Urinary bladder (tissue), 4 donors: ENCODE data around the gene MACROD2. TPM values are rescaled to one million over a fixed set of nuclear protein-coding genes. Genes with fewer than 3 reads are reported as not detected.
A peak's percentile ranks its signal among the peaks of the same experiment; 100 is the strongest.
"Not testable (repeated sequence)": the region's sequence is repeated elsewhere in the genome, so short reads cannot be mapped to it uniquely, and the experiment has no call there.

Experiments
- DNase-seq: peaks from one replicate; pipeline ENCODE4 v3.0.0-alpha.2; 2015; ENCODE audit errors: extremely low spot score
- H3K27ac ChIP-seq: one replicate; pipeline ENCODE4 v1.5.1; 2013; ENCODE audit warnings: low read depth, mild to moderate bottlenecking, moderate library complexity
- H3K36me3 ChIP-seq: one replicate; pipeline ENCODE4 v1.6.1; 2013; ENCODE audit warnings: mild to moderate bottlenecking, moderate library complexity; ENCODE audit not compliant: insufficient read depth
- H3K4me1 ChIP-seq: one replicate; pipeline ENCODE4 v1.6.1; 2013; ENCODE audit warnings: mild to moderate bottlenecking, moderate library complexity; ENCODE audit not compliant: insufficient read depth
- H3K4me3 ChIP-seq: one replicate; pipeline ENCODE4 v1.5.1; 2013; ENCODE audit warnings: low read depth, low read length
- WGBS: extraction: QIAGEN DNeasy Blood & Tissue Kit; methylation state at CpG from one replicate; pipeline ENCODE4 v1.1.7; 2013; 5-methylcytosine and 5-hydroxymethylcytosine counted together
- polyA plus RNA-seq: library from polyadenylated mRNA; stranded (reverse); fragments of 200-250 nt; gene quantifications from one replicate; pipeline ENCODE4 v1.2.3, GENCODE V29; 2013
- total RNA-seq: library from RNA; depleted of rRNA; stranded (reverse); fragments of >200 nt; gene quantifications from one replicate; pipeline ENCODE4 v1.2.3, GENCODE V29; 2014
- donor health status: healthy with polysubstance abuse.
- donor health status: healthy.

Gene MACROD2
- total and polyA plus RNA-seq, 2 donors = 3.0 to 28.2 TPM

- not testable (repeated sequence) for H3K4me3 ChIP-seq, H3K27ac ChIP-seq, H3K36me3 ChIP-seq, H3K4me1 ChIP-seq, DNase-seq
- WGBS = 93% methylated on average over 3 of the region's 3 CpGs
Observed at GRCh38 chr20:14981486-14981885, 986.2 kb downstream of the MACROD2 start.

GRCh38 chr20:14982324-14982723 is 987.0 kb downstream of the MACROD2 start:
- not testable (repeated sequence) for H3K4me3 ChIP-seq, H3K4me1 ChIP-seq, DNase-seq, H3K27ac ChIP-seq, H3K36me3 ChIP-seq
- 98% methylated on average over 1 of the region's 1 CpG for WGBS

- no peaks in the 10 kb centered on the region for H3K4me1 ChIP-seq
- H3K36me3 ChIP-seq = no peaks in the 10 kb centered on the region
- WGBS = 88% methylated on average over 3 of the region's 3 CpGs
- H3K4me3 ChIP-seq = no peak overlapping the region
- no peak overlapping the region for H3K27ac ChIP-seq
- DNase-seq = no peak
Observed at GRCh38 chr20:14984305-14984704, 989.0 kb downstream of the MACROD2 start.

DNA sequence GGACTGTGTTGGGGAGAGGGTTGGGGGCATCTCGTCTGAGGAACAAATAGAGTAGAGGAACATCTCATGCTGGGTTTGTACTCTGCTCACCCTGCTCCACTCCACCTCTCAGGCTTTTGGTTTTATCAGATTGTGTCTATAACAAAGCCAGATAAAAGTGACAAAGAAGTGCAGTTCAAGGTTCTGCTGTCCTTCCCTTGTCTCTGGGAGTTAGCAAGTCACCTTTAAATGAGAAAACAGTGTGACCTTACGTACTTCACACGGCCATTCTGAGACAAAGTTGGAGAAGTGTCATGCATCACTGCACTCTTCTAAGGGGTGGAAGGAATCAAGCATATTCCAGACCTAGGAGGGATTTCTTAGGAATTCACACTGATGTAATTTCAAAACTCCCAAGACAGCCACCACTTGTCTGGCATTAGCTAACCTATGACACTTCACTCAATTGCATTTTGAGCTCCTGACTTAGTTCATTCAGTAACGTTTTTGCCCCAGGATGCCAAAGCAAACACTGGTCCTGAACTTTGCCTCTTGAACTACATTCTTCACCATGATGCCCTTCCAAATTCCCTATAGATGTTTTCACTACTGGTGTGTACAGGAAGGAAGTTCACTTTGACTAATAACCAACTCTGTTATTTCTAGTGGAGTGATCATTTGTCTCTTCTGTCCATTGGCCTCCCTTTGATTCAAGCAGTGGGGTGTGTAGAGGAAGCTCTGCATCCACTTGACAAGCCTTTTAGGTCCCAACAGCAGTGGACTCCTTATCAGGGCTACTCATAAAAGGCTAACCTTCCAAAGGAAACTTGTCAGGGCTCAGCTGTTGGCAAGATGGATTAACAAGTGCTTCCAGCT is 989.7 kb downstream of the MACROD2 start:
- no peak overlapping the region for H3K27ac ChIP-seq

DNA sequence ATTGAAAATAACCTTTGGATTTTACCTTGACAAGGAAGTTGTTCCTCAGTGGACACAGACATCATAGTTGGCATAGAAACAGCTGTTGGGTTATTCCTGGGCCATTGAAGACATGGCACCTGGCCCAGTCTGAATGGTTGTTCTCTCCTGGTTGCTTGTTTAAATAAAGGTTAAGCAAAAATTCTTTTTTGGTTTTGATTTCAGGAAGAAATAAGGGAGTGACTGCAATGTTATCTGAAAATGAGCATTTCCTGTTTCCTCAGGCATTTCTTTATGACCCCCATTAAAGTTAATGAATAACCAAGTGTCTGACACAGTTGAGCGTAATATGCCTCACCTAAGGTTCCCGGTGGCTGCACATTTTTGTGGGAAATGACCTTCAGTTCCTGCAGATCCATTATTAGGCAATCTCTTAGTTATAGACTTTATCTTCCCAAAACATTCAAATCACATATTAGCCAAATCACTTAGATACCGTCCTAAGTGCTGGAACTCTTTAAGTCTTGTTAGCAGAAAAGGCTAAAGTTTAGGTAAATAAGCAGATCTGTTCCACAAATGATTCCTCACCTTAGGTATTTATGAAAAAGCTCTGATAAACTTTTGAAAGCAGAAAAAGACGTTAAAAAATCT is 990.8 kb downstream of the MACROD2 start:
- no peaks in the 10 kb centered on the region for H3K36me3 ChIP-seq
- H3K4me3 ChIP-seq = no peak overlapping the region
- 43% methylated on average over 4 of the region's 4 CpGs for WGBS
- H3K4me1 ChIP-seq = no peaks in the 10 kb centered on the region
- no peak overlapping the region for H3K27ac ChIP-seq
- DNase-seq = peak; percentile 59

More for the DNA sequence above, 989.7 kb downstream of the MACROD2 start:
- Histone ChIP-seq H3K4me1 (no peaks in the 10 kb centered on the region), H3K4me3 (no peak overlapping the region), H3K36me3 (no peaks in the 10 kb centered on the region)
- 79% methylated on average over 4 of the region's 4 CpGs for WGBS
- no peak for DNase-seq

DNA sequence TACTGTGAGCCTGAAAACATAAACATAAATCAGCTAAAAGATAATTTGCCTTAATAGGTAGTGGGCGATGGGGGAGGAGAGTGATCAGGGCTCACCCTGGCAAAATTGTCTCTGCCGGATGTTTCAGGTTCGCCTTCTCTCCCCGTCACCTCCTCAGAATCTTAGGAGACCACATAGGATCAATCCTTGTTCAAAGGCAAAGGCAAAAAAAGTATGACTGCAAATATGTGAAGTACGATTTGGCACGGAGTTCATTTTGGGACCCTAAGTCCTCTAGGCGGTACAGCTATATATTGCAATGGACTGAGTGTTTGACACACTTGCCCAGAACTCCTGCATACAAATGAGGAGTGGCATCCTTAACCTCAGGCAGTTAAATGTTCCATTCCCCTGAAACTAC is 991.3 kb downstream of the MACROD2 start:
- Histone ChIP-seq H3K27ac (no peak overlapping the region), H3K36me3 (no peaks in the 10 kb centered on the region), H3K4me1 (no peaks in the 10 kb centered on the region), H3K4me3 (no peak overlapping the region)
- no peak for DNase-seq
- WGBS = 85% methylated on average over 7 of the region's 7 CpGs

GRCh38 chr20:14989535-14990290 is 994.4 kb downstream of the MACROD2 start:
- no peak for DNase-seq
- WGBS = 84% methylated on average over 8 of the region's 8 CpGs

DNA sequence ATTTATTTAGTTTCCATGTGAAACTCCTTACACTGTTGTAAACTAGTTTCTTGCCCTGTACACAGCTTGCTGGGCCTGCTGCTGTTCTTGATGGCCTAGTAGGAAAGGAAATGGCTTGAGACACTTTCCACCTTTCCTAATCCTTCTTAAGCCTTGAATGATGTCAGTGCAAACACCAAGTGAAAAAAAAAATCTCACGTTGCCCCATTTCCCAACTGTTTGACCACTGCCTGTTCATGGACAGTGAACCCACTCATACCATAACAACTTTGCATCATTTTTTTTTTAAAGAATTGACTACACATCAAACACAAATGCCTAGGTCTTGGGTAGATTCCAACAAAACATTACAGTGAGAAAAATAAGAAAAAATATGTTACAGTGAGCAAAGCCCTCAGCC is 995.7 kb downstream of the MACROD2 start:
- H3K36me3 ChIP-seq = no peaks in the 10 kb centered on the region
- no peak overlapping the region for H3K27ac ChIP-seq

More at GRCh38 chr20:14989535-14990290, 994.4 kb downstream of the MACROD2 start:
- Histone ChIP-seq H3K36me3 (no peaks in the 10 kb centered on the region), H3K4me1 (no peaks in the 10 kb centered on the region), H3K4me3 (no peak overlapping the region), H3K27ac (no peak overlapping the region)

DNA sequence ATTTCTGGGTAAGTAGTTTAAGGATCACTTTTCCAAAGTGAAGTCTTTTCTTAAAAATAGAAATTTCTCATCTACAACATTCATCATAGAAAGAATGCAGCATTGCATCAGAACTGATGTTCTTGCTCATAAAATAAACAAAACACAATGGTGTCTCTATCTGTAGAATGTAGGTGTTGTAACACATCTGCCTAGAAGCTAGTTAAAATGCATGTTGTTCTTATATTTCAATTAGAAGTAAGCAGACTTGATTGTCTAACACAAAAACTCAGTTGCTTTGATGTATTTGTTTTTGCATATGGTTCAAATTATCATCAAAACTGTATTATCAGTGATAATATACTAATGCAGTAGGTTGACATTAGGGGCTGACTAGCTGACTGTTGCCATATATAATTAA is 996.8 kb downstream of the MACROD2 start:
- Histone ChIP-seq H3K4me1 (no peaks in the 10 kb centered on the region), H3K36me3 (no peaks in the 10 kb centered on the region), H3K27ac (no peak overlapping the region), H3K4me3 (no peak overlapping the region)
- DNase-seq = no peak

More for the DNA sequence above, 995.7 kb downstream of the MACROD2 start:
- WGBS = 79% methylated on average over 1 of the region's 1 CpG
- Histone ChIP-seq H3K4me3 (no peak overlapping the region), H3K4me1 (no peaks in the 10 kb centered on the region)
- no peak for DNase-seq

DNA sequence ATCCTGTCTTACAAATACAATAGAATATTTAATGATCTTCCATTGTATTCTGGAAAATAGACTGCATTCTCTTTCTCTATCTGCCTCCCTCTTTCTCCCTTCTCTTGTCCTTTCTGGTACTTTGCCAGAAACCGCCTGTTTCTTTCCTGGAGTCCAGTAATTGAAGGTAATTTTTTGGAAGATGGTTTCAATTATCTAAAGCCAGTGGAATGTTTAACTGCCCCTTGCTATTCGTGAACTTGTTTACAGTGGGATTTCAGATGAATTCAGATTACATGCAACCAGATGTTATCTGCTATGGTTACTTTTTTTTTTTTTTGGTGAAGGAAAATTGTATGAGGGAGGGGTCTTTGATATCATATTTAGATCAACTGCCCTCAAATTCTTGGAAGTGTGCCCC is 997.6 kb downstream of the MACROD2 start:
- H3K27ac ChIP-seq = no peak overlapping the region
- no peaks in the 10 kb centered on the region for H3K36me3 ChIP-seq
- no peak overlapping the region for H3K4me3 ChIP-seq
- H3K4me1 ChIP-seq = no peaks in the 10 kb centered on the region
- no peak for DNase-seq
- 23% methylated on average over 2 of the region's 2 CpGs for WGBS

- Histone ChIP-seq H3K36me3 (no peaks in the 10 kb centered on the region), H3K4me3 (no peak overlapping the region), H3K27ac (no peak overlapping the region), H3K4me1 (no peaks in the 10 kb centered on the region)
- DNase-seq = no peak
- WGBS = 89% methylated on average over 2 of the region's 2 CpGs
Observed at GRCh38 chr20:14996883-14997672, 1001.8 kb downstream of the MACROD2 start.

- H3K4me1 ChIP-seq = no peaks in the 10 kb centered on the region
- no peak overlapping the region for H3K4me3 ChIP-seq
- H3K27ac ChIP-seq = no peak overlapping the region
- H3K36me3 ChIP-seq = no peaks in the 10 kb centered on the region
- DNase-seq = no peak
- 92% methylated on average over 3 of the region's 3 CpGs for WGBS
Observed at GRCh38 chr20:14997791-14998190, 1002.5 kb downstream of the MACROD2 start.

DNA sequence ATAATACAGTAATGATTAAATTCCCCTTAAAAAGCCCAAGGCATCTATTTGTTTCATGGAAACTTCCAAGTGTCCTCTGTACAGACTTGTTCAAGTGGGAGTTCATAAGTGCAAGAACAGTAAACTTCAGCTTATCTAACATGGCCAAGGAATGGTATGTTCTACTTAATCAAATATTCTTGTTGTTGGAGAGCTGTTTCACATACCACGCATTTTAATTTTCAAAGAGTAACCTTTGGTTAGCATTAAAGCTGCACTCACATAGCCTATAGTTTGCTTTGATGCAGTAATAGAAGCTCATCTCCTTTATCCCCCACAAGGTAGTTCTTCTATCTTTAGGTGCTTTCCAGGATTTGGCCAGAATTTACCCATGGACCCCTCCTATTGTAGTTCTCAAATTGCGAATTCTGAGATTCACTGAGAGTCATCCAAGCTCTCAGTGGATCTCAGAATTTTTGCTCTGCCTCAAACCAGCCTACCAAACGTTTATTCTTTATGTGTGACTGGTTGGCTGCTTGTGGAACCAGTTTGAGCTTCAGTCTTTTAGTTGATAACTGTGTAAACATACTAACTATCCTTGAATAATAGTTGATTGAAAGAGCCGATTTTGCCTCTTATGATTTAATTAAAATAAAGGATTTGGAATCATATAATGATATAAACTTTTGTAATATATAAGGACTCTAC is 1010.1 kb downstream of the MACROD2 start:
- no peak overlapping the region for H3K4me3 ChIP-seq
- WGBS = 70% methylated on average over 4 of the region's 4 CpGs
- peak overlapping the region; percentile 23 for H3K27ac ChIP-seq
- DNase-seq = peak; percentile 31
- H3K36me3 ChIP-seq = no peaks in the 10 kb centered on the region
- no peaks in the 10 kb centered on the region for H3K4me1 ChIP-seq
